Neural progenitor cell (in vitro differentiated cells): ENCODE data around the gene OPRL1.

Source experiments
- EZH2phosphoT487 ChIP-seq: fragments of 200-600 bp; sonication (generic); IDR thresholded peaks from 2 replicates; pipeline ENCODE4 v1.6.1; 2017; ENCODE audit warnings: antibody characterized with exemption
- TF ChIP-seq, protein P1 (sequence below): fragments of 200-600 bp; sonication (generic); IDR thresholded peaks from 2 replicates; pipeline ENCODE4 v1.5.1; 2017; ENCODE audit warnings: antibody characterized with exemption, mild to moderate bottlenecking

DNA sequence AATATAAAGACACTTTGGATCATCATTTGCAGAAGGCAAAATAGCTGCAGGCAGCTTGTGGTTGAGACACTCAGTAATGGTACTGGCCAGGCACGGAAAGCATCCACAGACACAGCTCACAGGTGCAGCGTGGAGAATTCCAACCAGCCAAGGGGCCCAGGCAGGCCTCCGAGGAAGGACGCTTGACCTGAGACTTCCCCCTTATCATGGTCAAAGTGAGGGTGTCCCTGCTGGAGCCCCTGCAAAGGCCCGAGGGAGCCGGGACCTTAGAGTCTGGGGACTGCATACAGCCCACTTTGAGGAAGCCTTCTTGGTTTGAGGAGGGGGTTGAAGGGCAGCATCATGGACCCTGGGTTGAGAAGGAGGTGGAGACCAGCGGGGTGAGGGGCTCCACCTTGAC lies 69.3 kb downstream of the OPRL1 start:
- TF ChIP-seq, protein P1, sequence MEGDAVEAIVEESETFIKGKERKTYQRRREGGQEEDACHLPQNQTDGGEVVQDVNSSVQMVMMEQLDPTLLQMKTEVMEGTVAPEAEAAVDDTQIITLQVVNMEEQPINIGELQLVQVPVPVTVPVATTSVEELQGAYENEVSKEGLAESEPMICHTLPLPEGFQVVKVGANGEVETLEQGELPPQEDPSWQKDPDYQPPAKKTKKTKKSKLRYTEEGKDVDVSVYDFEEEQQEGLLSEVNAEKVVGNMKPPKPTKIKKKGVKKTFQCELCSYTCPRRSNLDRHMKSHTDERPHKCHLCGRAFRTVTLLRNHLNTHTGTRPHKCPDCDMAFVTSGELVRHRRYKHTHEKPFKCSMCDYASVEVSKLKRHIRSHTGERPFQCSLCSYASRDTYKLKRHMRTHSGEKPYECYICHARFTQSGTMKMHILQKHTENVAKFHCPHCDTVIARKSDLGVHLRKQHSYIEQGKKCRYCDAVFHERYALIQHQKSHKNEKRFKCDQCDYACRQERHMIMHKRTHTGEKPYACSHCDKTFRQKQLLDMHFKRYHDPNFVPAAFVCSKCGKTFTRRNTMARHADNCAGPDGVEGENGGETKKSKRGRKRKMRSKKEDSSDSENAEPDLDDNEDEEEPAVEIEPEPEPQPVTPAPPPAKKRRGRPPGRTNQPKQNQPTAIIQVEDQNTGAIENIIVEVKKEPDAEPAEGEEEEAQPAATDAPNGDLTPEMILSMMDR, result no peak
- TF ChIP-seq EZH2phosphoT487, result no peak
